Neutrophil (primary cell): ENCODE results near the gene RAD51C.

Source experiments
- H3K27ac ChIP-seq: fragments of 200-600 bp; sonication (generic); 2 replicates; pipeline ENCODE4 v1.5.1; 2016; ENCODE audit warnings: mild to moderate bottlenecking, moderate library complexity
- H3K27me3 ChIP-seq: fragments of 200-600 bp; sonication (generic); 2 replicates; pipeline ENCODE4 v1.6.0; 2016; ENCODE audit warnings: mild to moderate bottlenecking
- H3K36me3 ChIP-seq: fragments of 200-600 bp; sonication (generic); 2 replicates; pipeline ENCODE4 v1.5.1; 2017
- H3K4me1 ChIP-seq, 2 experiments: fragments of 200-600 bp in 1 of 2; sonication (generic) in 1 of 2; 1 replicate in 1 of 2; 2 replicates in 1 of 2; pipeline versions ENCODE4 v1.5.1 to v1.6.1; 2013 to 2016; ENCODE audit warnings: low read depth in 1 of 2, low read length in 1 of 2, mild to moderate bottlenecking in 1 of 2, moderate library complexity in 1 of 2; ENCODE audit not compliant: control insufficient read depth in 1 of 2, insufficient read depth in 1 of 2
- H3K4me3 ChIP-seq, 2 experiments: fragments of 200-600 bp in 1 of 2; sonication (generic) in 1 of 2; 1 replicate in 1 of 2; 2 replicates in 1 of 2; pipeline ENCODE4 v1.5.1; 2013 to 2016; ENCODE audit warnings: low read depth in 1 of 2, low read length in 1 of 2, mild to moderate bottlenecking in 1 of 2, moderate library complexity in 1 of 2
- H3K9me3 ChIP-seq: fragments of 200-600 bp; sonication (generic); 2 replicates; pipeline ENCODE4 v1.5.1; 2016
- CTCF ChIP-seq: fragments of 200-600 bp; sonication (generic); IDR thresholded peaks from 2 replicates; pipeline ENCODE4 v1.5.1; 2016; ENCODE audit warnings: antibody characterized with exemption

Gene RAD51C

GRCh38 chr17:58779446-58779845, 87.0 kb downstream of the RAD51C start:
- Histone ChIP-seq H3K9me3 (no peaks in the 10 kb centered on the region), H3K27ac (no peak overlapping the region), H3K4me1 (no peaks in the 10 kb centered on the region), H3K27me3 (peaks cover 44% of the 10 kb centered on the region), H3K4me3 (no peak overlapping the region), H3K36me3 (no peaks in the 10 kb centered on the region)
- TF ChIP-seq CTCF: no peak

GRCh38 chr17:58783380-58783779, 91.0 kb downstream of the RAD51C start:
- Histone ChIP-seq H3K4me1 (no peaks in the 10 kb centered on the region), H3K9me3 (no peaks in the 10 kb centered on the region), H3K4me3 (no peak overlapping the region), H3K27me3 (peaks cover 33% of the 10 kb centered on the region), H3K27ac (no peak overlapping the region), H3K36me3 (no peaks in the 10 kb centered on the region)
- TF ChIP-seq CTCF: no peak

GRCh38 chr17:58785097-58785496, 92.7 kb downstream of the RAD51C start:
- no peaks in the 10 kb centered on the region for H3K4me1 ChIP-seq
- H3K4me3 ChIP-seq: no peak overlapping the region
- TF ChIP-seq CTCF: no peak
- no peaks in the 10 kb centered on the region for H3K36me3 ChIP-seq
- H3K27me3 ChIP-seq: peaks cover 36% of the 10 kb centered on the region
- no peaks in the 10 kb centered on the region for H3K9me3 ChIP-seq
- no peak overlapping the region for H3K27ac ChIP-seq
